Mucosa of stomach (tissue), 1 donor: ENCODE data around the gene CELF3.

Source experiments
- H3K27me3 ChIP-seq: one replicate; pipeline ENCODE4 v1.7.0; 2013; ENCODE audit warnings: mild to moderate bottlenecking, low read length; ENCODE audit not compliant: control insufficient read depth, insufficient read depth
- H3K36me3 ChIP-seq: one replicate; pipeline ENCODE4 v1.7.0; 2013; ENCODE audit warnings: low read length; ENCODE audit not compliant: control insufficient read depth, insufficient read depth
- H3K4me1 ChIP-seq: one replicate; pipeline ENCODE4 v1.7.0; 2013; ENCODE audit warnings: mild to moderate bottlenecking, low read length; ENCODE audit not compliant: control insufficient read depth, insufficient read depth
- H3K4me3 ChIP-seq: one replicate; pipeline ENCODE4 v1.7.0; 2013; ENCODE audit warnings: low read length
- H3K9ac ChIP-seq: one replicate; pipeline ENCODE4 v1.7.0; 2013; ENCODE audit warnings: mild to moderate bottlenecking, low read length, moderate library complexity
- H3K9me3 ChIP-seq: one replicate; pipeline ENCODE4 v1.7.0; 2013; ENCODE audit warnings: mild to moderate bottlenecking, low read length, moderate library complexity; ENCODE audit not compliant: control insufficient read depth
- donor health status: Pancreatic carcinoma.

The CELF3 gene

DNA sequence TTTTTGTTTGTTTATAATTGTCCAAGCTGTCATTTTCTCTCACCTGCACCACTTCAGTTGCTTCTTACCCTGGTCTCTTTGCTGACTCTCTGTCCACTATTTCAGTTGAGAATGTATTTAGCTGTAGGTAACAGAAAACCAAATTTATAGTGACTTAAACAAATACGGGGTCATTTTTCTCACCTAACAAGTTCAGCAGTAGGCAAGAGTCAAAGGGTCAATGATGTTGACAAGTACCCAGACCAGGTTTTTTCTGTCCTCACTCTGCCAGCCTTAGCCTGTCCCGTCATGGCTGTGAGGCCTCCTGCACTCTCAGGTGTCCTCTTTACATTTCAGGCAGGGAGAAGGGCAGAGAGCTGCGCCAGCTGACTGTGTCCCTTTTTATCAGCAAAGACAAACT lies 16.5 kb upstream of the CELF3 start:
- Histone ChIP-seq H3K36me3 (no peaks in the 10 kb centered on the region), H3K9ac (no peak overlapping the region), H3K4me3 (no peak overlapping the region), H3K27me3 (peaks cover 2% of the 10 kb centered on the region), H3K4me1 (peaks cover 14% of the 10 kb centered on the region), H3K9me3 (no peaks in the 10 kb centered on the region)

DNA sequence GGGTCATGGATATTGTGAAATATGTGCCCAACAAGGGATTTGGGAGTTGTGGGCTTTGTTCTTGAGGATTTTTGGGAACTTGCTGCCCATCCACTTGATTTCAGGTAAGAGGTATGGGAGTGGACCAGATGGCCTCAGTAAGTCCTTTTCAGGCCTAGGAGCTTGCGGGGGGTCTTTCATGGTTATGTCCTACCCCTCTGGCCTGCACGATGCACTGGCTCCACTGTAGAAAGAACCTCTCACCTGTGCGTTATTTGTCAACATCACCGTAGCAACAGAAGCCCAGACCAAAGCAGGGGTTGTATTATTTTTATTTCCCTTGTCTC lies 13.3 kb upstream of the CELF3 start:
- peaks cover 2% of the 10 kb centered on the region for H3K27me3 ChIP-seq
- H3K9me3 ChIP-seq = no peaks in the 10 kb centered on the region
- H3K4me1 ChIP-seq = peaks cover 14% of the 10 kb centered on the region
- H3K36me3 ChIP-seq = no peaks in the 10 kb centered on the region
- no peak overlapping the region for H3K9ac ChIP-seq
- H3K4me3 ChIP-seq = peak overlapping the region; percentile 18

- peaks cover 14% of the 10 kb centered on the region for H3K4me1 ChIP-seq
- peak overlapping the region; percentile 18 for H3K4me3 ChIP-seq
- H3K9ac ChIP-seq = peak overlapping the region; percentile 54
- H3K36me3 ChIP-seq = no peaks in the 10 kb centered on the region
- H3K27me3 ChIP-seq = peaks cover 2% of the 10 kb centered on the region
- no peaks in the 10 kb centered on the region for H3K9me3 ChIP-seq
These were observed 12.8 kb upstream of the CELF3 start for GRCh38 chr1:151729157-151729965.

DNA sequence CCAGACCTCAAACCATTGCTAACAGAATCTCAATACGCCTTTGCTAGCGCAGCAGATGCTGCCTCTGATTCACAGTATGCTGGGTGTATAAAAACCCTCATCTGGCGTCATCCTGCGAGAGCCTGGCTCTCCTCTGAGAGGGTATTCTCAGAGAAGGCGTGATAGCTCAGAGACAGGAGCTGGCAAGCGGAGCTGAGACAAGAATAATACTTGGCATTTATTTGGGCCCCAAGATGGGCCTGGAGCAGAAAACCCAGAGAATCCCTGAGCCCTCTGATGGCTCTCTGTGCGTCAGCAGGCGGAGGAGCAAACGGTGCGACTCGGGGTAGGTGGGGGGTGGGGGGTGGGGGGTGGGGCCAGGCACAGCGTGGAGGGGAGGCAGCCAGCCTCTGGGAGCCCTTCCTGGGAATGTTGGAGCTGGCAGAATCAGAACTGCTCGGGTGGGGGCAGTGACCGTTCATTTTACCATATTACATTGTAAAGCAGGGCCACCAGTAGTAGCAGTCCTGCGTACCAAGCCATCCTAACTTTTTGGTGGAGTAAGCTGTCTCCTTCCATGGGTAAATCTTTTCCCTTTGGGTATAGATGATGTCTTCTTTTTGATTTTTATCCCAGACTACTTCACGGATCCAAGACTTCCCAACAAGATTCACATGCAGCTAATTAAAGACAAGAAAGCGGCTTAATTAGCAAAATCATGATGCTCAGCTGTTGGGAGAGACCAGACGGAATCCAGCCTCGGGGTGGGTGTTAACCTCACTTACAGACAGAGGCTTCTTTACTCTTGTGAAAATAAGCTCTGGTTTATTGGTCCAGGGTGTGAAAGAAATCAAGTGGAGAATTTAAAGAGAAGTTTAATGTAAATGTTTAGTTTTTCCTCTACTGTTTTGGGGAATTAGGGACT lies 11.8 kb upstream of the CELF3 start:
- Histone ChIP-seq H3K4me3 (no peak overlapping the region), H3K9ac (no peak overlapping the region), H3K27me3 (peaks cover 7% of the 10 kb centered on the region), H3K36me3 (no peaks in the 10 kb centered on the region), H3K9me3 (no peaks in the 10 kb centered on the region), H3K4me1 (peaks cover 14% of the 10 kb centered on the region)

DNA sequence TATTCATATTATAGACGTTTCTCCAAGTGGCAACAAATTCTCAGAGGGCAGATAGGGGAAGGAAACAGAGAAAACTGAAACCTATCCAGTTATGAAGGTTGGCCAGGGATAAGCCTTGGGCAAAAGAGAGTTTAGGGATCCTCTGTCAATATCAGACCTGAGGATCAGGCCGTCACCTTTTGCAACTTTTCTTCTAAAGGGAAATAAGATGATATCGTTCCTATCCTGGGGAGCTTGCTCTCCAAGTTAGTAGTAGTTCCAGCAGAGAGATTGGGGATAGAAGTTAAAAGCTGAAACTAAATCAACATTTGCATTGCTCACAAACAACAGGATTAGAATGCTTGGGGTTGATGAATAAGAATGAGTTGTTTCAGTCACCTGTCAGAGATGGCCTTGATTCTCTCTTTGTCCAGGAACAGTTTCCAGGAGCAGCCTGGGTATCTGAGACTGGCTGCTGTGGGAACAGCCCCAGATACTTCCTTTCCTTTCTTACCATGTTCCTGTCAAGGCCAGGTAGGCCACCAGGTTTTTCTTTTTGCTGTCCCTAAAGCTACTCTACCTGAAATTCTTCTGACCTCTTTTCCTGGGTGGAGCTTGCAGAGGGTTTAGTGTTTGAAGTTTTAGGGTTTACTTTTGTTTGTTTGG lies 7.2 kb upstream of the CELF3 start:
- Histone ChIP-seq H3K4me3 (no peak overlapping the region), H3K9ac (no peak overlapping the region), H3K9me3 (no peaks in the 10 kb centered on the region), H3K27me3 (peaks cover 5% of the 10 kb centered on the region), H3K4me1 (peaks cover 18% of the 10 kb centered on the region), H3K36me3 (no peaks in the 10 kb centered on the region)

GRCh38 chr1:151721788-151722510 lies 5.3 kb upstream of the CELF3 start:
- Histone ChIP-seq H3K27me3 (peaks cover 9% of the 10 kb centered on the region), H3K9me3 (no peaks in the 10 kb centered on the region), H3K4me1 (peaks cover 18% of the 10 kb centered on the region), H3K4me3 (no peak overlapping the region), H3K36me3 (no peaks in the 10 kb centered on the region), H3K9ac (no peak overlapping the region)

- no peaks in the 10 kb centered on the region for H3K36me3 ChIP-seq
- H3K4me1 ChIP-seq = peaks cover 18% of the 10 kb centered on the region
- H3K9me3 ChIP-seq = no peaks in the 10 kb centered on the region
- peaks cover 13% of the 10 kb centered on the region for H3K27me3 ChIP-seq
- peak within 1 kb of the TSS; percentile 64 for H3K9ac ChIP-seq
- H3K4me3 ChIP-seq = peak within 1 kb of the TSS; percentile 63
These were observed 4.6 kb upstream of the CELF3 start, which contains the start of gene RIIAD1 for GRCh38 chr1:151720974-151721787. RIIAD1 (plus strand) TSS chr1:151721522; CDS start chr1:151721537, 15 bp downstream.

DNA sequence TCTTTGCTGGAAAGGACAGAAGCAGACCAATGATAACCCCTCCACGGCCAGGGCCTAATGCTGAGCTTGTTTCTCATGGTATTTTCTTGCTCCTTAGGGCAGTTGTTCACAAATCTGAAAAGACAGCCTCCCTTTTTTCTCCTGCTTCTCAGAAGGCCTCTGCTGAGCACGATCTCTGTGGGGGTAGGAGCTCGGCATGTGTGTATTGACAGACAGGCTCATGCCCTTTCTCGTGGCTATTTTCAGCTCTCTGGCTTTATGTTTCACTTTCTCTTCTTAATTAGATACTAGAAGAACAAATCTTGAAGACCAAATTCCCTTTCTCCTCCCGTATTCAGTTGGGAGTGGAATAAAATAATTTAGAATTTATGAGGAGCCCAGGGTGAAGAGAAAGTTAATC lies 4.0 kb upstream of the CELF3 start:
- Histone ChIP-seq H3K36me3 (no peaks in the 10 kb centered on the region), H3K27me3 (peaks cover 16% of the 10 kb centered on the region), H3K4me1 (peaks cover 18% of the 10 kb centered on the region), H3K9me3 (no peaks in the 10 kb centered on the region), H3K9ac (peak overlapping the region; percentile 64), H3K4me3 (peak overlapping the region; percentile 63)

DNA sequence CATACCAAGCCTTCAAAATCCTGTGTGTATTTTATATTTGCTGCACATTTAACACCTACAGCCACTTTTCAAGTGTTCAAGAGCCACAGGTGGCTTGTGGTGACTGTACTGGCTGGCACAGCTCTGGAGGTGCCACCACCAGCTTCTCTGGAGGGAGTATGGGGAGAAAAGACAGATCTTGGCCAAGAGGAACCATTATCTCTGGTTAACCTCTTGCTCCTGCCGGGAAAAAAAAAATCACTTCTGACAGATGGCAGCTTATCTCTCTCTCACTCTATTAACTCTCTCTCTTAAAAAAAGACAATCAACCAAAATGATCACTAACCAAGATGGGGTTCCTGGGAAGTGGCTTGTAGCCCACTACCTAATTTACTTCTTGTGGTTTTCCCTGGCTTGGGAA lies 3.5 kb upstream of the CELF3 start:
- Histone ChIP-seq H3K4me3 (no peak overlapping the region), H3K36me3 (no peaks in the 10 kb centered on the region), H3K9me3 (no peaks in the 10 kb centered on the region), H3K9ac (peak overlapping the region; percentile 64), H3K27me3 (peaks cover 16% of the 10 kb centered on the region), H3K4me1 (peaks cover 18% of the 10 kb centered on the region)

- peaks cover 11% of the 10 kb centered on the region for H3K27me3 ChIP-seq
- H3K9ac ChIP-seq = no peak overlapping the region
- H3K36me3 ChIP-seq = no peaks in the 10 kb centered on the region
- H3K9me3 ChIP-seq = no peaks in the 10 kb centered on the region
- H3K4me1 ChIP-seq = peaks cover 18% of the 10 kb centered on the region
- H3K4me3 ChIP-seq = no peak overlapping the region
These were observed 2.1 kb upstream of the CELF3 start for GRCh38 chr1:151718666-151719065.

- H3K9ac ChIP-seq = no peak overlapping the region
- H3K9me3 ChIP-seq = no peaks in the 10 kb centered on the region
- H3K4me1 ChIP-seq = peaks cover 18% of the 10 kb centered on the region
- H3K27me3 ChIP-seq = peaks cover 11% of the 10 kb centered on the region
- H3K4me3 ChIP-seq = no peak overlapping the region
- H3K36me3 ChIP-seq = no peaks in the 10 kb centered on the region
These were observed 1.4 kb upstream of the CELF3 start for GRCh38 chr1:151718011-151718431.
